Pancreas (tissue), 10 donors: ENCODE results near the gene DUSP14. TPM values are rescaled to one million over a fixed set of nuclear protein-coding genes. Genes with fewer than 3 reads are reported as not detected.

ENCODE experiments used
- ATAC-seq, 4 donors: fragments of 200-7000 bp; cut with Tn5 transposase; one replicate each; pipeline versions ENCODE4 v1.8.0 to v1.9.1; 2020; ENCODE audit warnings: mild to moderate bottlenecking in 4 of 4, moderate library complexity in 4 of 4
- DNase-seq, 6 donors: peaks; one replicate each; pipeline ENCODE4 v3.0.0-alpha.2; 2020
- FAIRE-seq: peaks from 2 replicates; lab custom pipeline; 2012; peaks lifted over from hg19 to GRCh38; lab: Jason Lieb, UNC
- H3K27ac ChIP-seq, 4 donors: fragments of 200-600 bp; sonication (generic); 1 replicate in 3 of 4; 2 replicates in 1 of 4; pipeline versions ENCODE4 v1.5.0 to v1.8.0; 2020
- H3K27me3 ChIP-seq, 4 donors: fragments of 200-600 bp; one replicate each; pipeline ENCODE4 v1.8.0; 2021
- H3K36me3 ChIP-seq, 3 donors: fragments of 200-600 bp; sonication (generic) in 1 of 3; one replicate each; pipeline versions ENCODE4 v1.5.0 to v1.8.0; 2020 to 2021
- H3K4me1 ChIP-seq, 3 donors: fragments of 200-600 bp; one replicate each; pipeline ENCODE4 v1.8.0; 2021
- H3K4me3 ChIP-seq, 4 donors: fragments of 200-600 bp; sonication (generic) in 2 of 4; one replicate each; pipeline versions ENCODE4 v1.5.0 to v1.8.0; 2020 to 2021
- H3K9me3 ChIP-seq, 4 donors: fragments of 200-600 bp; one replicate each; pipeline ENCODE4 v1.8.0; 2021
- CTCF ChIP-seq, 4 donors: fragments of 200-600 bp; sonication (generic) in 3 of 4; IDR thresholded peaks; one replicate each; pipeline versions ENCODE4 v1.5.0 to v1.8.0; 2021; ENCODE audit warnings: antibody characterized with exemption in 4 of 4
- WGBS, 2 donors: extraction: QIAGEN DNeasy Blood & Tissue Kit; methylation state at CpG; one replicate each; pipeline ENCODE4 v1.1.7; 2013; 5-methylcytosine and 5-hydroxymethylcytosine counted together
- intact Hi-C, 3 donors: fragments of 100-400 bp; cut with DNase I; formaldehyde crosslinking; loops; one replicate each; pipeline versions ENCODE4 v1.11.1 to v1.14.2; 2022
- polyA plus RNA-seq, 2 donors: library from polyadenylated mRNA; stranded (reverse); fragments of 200-250 nt; gene quantifications; one replicate each; pipeline ENCODE4 v1.2.3, GENCODE V29; 2013
- total RNA-seq, 6 donors: library from RNA; stranded (reverse); fragmentation: NEBNext Ultra II Directional in 4 of 6; extraction: Animal tissue kit (Norgen Biotek cat#: 25700) in 4 of 6; gene quantifications; one replicate each; pipeline versions ENCODE4 v1.2.1 to v1.2.4, GENCODE V29; 2021 to 2023
- donor health status: healthy with polysubstance abuse.
- donor health status: DM: no; HTN: no; CAD: no; lungs with moderate emphysema.
- donor health status: DM: no; HTN: no; CAD: no.
- donor health status: control.
- donor health status: control.
- donor health status: Bipolar disorder and iron deficiency.
- donor health status: DM: yes; HTN: yes; CAD: no.
- donor health status: DM: no; HTN: no; CAD: no.
- donor health status: DM: no; HTN: no; CAD: no.
- donor health status: DM: yes; HTN: yes; CAD: no.

Gene DUSP14
- total and polyA plus RNA-seq, 8 donors, result 2.7 to 6.4 (median 4.4) TPM

- no peaks in the 10 kb centered on the region for H3K27me3 ChIP-seq
- ATAC-seq, result no peak
- no peak for FAIRE-seq
- H3K36me3 ChIP-seq, result peaks cover 4 to 80% (median 36%) of the 10 kb centered on the region in 3 donors
- no peaks in the 10 kb centered on the region for H3K9me3 ChIP-seq
- intact Hi-C loops, result no loop called here
- TF ChIP-seq CTCF (IDR thresholded peaks at IDR 0.05), result no peak
- DNase-seq, result no peak
- no peak overlapping the region for H3K27ac ChIP-seq
- no peak overlapping the region for H3K4me3 ChIP-seq
- H3K4me1 ChIP-seq, result no peaks in the 10 kb centered on the region
- 93 to 95% methylated on average over 8 of the region's 8 CpGs for WGBS, 2 donors
These were observed 49.4 kb downstream of the DUSP14 start for GRCh38 chr17:37538981-37539659.

GRCh38 chr17:37541880-37542660 lies 52.4 kb downstream of the DUSP14 start:
- Histone ChIP-seq H3K36me3 (peaks cover 4 to 55% (median 34%) of the 10 kb centered on the region in 3 donors), H3K27ac (no peak overlapping the region), H3K4me3 (no peak overlapping the region), H3K9me3 (no peaks in the 10 kb centered on the region), H3K27me3 (no peaks in the 10 kb centered on the region), H3K4me1 (no peaks in the 10 kb centered on the region)
- 81 to 93% methylated on average over 9 of the region's 9 CpGs for WGBS, 2 donors
- DNase-seq (no peak), ATAC-seq (no peak), FAIRE-seq (no peak)
- no peak for TF ChIP-seq CTCF (IDR thresholded peaks at IDR 0.05)
- intact Hi-C loops, result no loop called here

DNA sequence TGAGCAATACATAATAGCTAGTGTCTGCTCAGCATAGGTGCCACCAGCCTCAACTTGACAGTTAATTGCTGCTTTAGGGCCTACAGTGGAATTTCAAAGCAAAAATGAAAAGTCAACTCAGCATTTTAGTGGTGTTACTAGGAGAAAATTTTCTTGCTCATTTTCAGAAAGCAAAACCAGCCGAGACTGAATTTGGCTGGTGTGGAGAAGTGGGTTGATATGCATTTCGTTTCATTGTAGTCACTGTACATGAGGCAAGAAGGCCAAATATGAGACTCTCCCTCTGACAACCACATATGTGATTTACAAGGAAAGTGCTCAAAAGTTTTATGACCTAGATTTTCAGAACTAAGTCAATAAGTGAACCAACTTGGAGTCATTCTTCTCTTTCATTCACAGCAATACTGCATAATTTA lies 54.0 kb downstream of the DUSP14 start:
- H3K27ac ChIP-seq, result no peak overlapping the region
- no peaks in the 10 kb centered on the region for H3K9me3 ChIP-seq
- no peak for ATAC-seq
- FAIRE-seq, result no peak
- intact Hi-C loops, result no loop called here
- H3K4me1 ChIP-seq, result no peaks in the 10 kb centered on the region
- DNase-seq, result no peak
- H3K4me3 ChIP-seq, result no peak overlapping the region
- WGBS, 2 donors, result 85 to 86% methylated on average over 2 of the region's 2 CpGs
- H3K36me3 ChIP-seq, result peaks cover 4 to 39% (median 21%) of the 10 kb centered on the region in 3 donors
- no peak for TF ChIP-seq CTCF (IDR thresholded peaks at IDR 0.05)
- no peaks in the 10 kb centered on the region for H3K27me3 ChIP-seq

- Histone ChIP-seq H3K27me3 (no peaks in the 10 kb centered on the region), H3K27ac (no peak overlapping the region), H3K4me1 (no peaks in the 10 kb centered on the region), H3K36me3 (peaks cover 4 to 20% (median 17%) of the 10 kb centered on the region in 3 donors), H3K4me3 (no peak overlapping the region), H3K9me3 (no peaks in the 10 kb centered on the region)
- DNase-seq, result no peak
- intact Hi-C loops, result no loop called here
- TF ChIP-seq CTCF (IDR thresholded peaks at IDR 0.05), result no peak
- no peak for FAIRE-seq
- 96 to 97% methylated on average over 2 of the region's 2 CpGs for WGBS, 2 donors
- no peak for ATAC-seq
These were observed 55.8 kb downstream of the DUSP14 start for GRCh38 chr17:37545486-37545885.
